HepG2 (cell line): Measurements from ENCODE around the gene LZTS2. TPM values are rescaled to one million over a fixed set of nuclear protein-coding genes. Genes with fewer than 3 reads are reported as not detected.

Experiments used
- DRAP1 ChIP-seq: IDR thresholded peaks from 2 replicates; pipeline ENCODE4 v1.6.1; 2016; ENCODE audit warnings: missing genetic modification reagents, missing compliant biosample characterization
- MED8 ChIP-seq: sonication (generic); formaldehyde crosslinking; IDR thresholded peaks from 2 replicates; pipeline ENCODE4 v1.8.1; 2023; ENCODE audit warnings: mild to moderate bottlenecking, missing genetic modification reagents; ENCODE audit not compliant: insufficient replicate concordance
- PAWR ChIP-seq: sonication (generic); formaldehyde crosslinking; IDR thresholded peaks from 2 replicates; pipeline ENCODE4 v1.4.0; 2020; ENCODE audit warnings: missing genetic modification reagents, mild to moderate bottlenecking, borderline replicate concordance
- TSC22D2 ChIP-seq: sonication (generic); formaldehyde crosslinking; IDR thresholded peaks from 2 replicates; pipeline ENCODE4 v1.5.1; 2020; ENCODE audit warnings: missing genetic modification reagents, mild to moderate bottlenecking, borderline replicate concordance
- ZHX2 ChIP-seq, 2 experiments: sonication (generic) in 1 of 2; formaldehyde crosslinking in 1 of 2; IDR thresholded peaks; 2 replicates each; pipeline versions ENCODE4 v1.6.1 to v1.9.0; 2014 to 2022; ENCODE audit warnings: antibody characterized with exemption in 1 of 2, borderline replicate concordance in 1 of 2, inconsistent platforms in 1 of 2, low read depth in 1 of 2, missing genetic modification reagents in 1 of 2
- ZNF101 ChIP-seq: sonication (generic); formaldehyde crosslinking; IDR thresholded peaks from 2 replicates; pipeline ENCODE4 v1.4.0; 2020; ENCODE audit warnings: mild to moderate bottlenecking, low read depth, missing genetic modification reagents, borderline replicate concordance
- ZNF207 ChIP-seq: fragments of 450-650 bp; IDR thresholded peaks from 2 replicates; pipeline ENCODE4 v1.6.1; 2016; ENCODE audit warnings: antibody characterized with exemption, borderline replicate concordance
- ZNF446 ChIP-seq: sonication (generic); formaldehyde crosslinking; IDR thresholded peaks from 2 replicates; pipeline ENCODE4 v1.5.0; 2020; ENCODE audit warnings: mild to moderate bottlenecking, missing genetic modification reagents
- ZNF646 ChIP-seq: sonication (generic); formaldehyde crosslinking; IDR thresholded peaks from 2 replicates; pipeline ENCODE4 v1.9.0; 2021; ENCODE audit warnings: mild to moderate bottlenecking, missing genetic modification reagents
- ZNF816 ChIP-seq: sonication (generic); formaldehyde crosslinking; IDR thresholded peaks from 2 replicates; pipeline ENCODE4 v1.8.0; 2022; ENCODE audit warnings: missing genetic modification reagents, mild to moderate bottlenecking, borderline replicate concordance
- polyA plus RNA-seq, 8 experiments: library from polyadenylated mRNA; depleted of rRNA in 3 of 8; stranded (reverse) in 7 of 8; unstranded in 1 of 8; fragments of >200 nt; fragmentation: Illumina TruSeq in 4 of 8; extraction: Trizol in 4 of 8; gene quantifications; 2 replicates each; pipeline versions ENCODE4 v1.2.1 to v1.2.3, GENCODE V29; 2011 to 2016; ENCODE audit warnings: low read depth in 4 of 8, missing spikeins in 1 of 8, mixed read lengths in 1 of 8; ENCODE audit not compliant: insufficient read depth in 1 of 8
- total RNA-seq, 5 experiments: library from RNA; depleted of rRNA; stranded (reverse); fragments of >200 nt; fragmentation: Illumina TruSeq; extraction: Trizol; gene quantifications; 2 replicates each; pipeline ENCODE4 v1.2.3, GENCODE V29; 2016; ENCODE audit warnings: low read depth in 1 of 5
- TF ChIP-seq, protein P1 (sequence below): sonication (generic); formaldehyde crosslinking; IDR thresholded peaks from 2 replicates; pipeline ENCODE4 v1.4.0; 2020; ENCODE audit warnings: mild to moderate bottlenecking, missing genetic modification reagents
- TF ChIP-seq, protein P2 (sequence below): sonication (generic); formaldehyde crosslinking; IDR thresholded peaks from 2 replicates; pipeline ENCODE4 v1.5.0; 2020; ENCODE audit warnings: mild to moderate bottlenecking, missing genetic modification reagents

LZTS2 gene
- total and polyA plus RNA-seq, 2 of the 13 experiments (the other 11 are each of a cell fraction or from before 2014, with no cell fraction given), result 43.6 to 65.6 TPM

- TF ChIP-seq ZNF646 (CRISPR knock-in tag) (peak; percentile 95), MED8 (peak; percentile 74), DRAP1 (CRISPR knock-in tag) (peak; percentile 81), ZNF446 (CRISPR knock-in tag) (no peak), ZNF816 (CRISPR knock-in tag) (no peak), ZHX2 (IDR thresholded peaks at IDR 0.05; ENCODE audit: low read depth) (0 out of 2 replicates have a peak, but pooled peaks have one; percentile 9), ZHX2 (CRISPR knock-in tag; IDR thresholded peaks at IDR 0.05; ENCODE audit: borderline replicate concordance) (no peak), ZNF101 (CRISPR knock-in tag) (no peak), ZNF207 (no peak), PAWR (CRISPR knock-in tag) (0 out of 2 replicates have a peak, but pooled peaks have one; percentile 3), TSC22D2 (CRISPR knock-in tag) (no peak)
- TF ChIP-seq, protein P1, sequence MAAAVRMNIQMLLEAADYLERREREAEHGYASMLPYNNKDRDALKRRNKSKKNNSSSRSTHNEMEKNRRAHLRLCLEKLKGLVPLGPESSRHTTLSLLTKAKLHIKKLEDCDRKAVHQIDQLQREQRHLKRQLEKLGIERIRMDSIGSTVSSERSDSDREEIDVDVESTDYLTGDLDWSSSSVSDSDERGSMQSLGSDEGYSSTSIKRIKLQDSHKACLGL, result no peak
- TF ChIP-seq, protein P2, sequence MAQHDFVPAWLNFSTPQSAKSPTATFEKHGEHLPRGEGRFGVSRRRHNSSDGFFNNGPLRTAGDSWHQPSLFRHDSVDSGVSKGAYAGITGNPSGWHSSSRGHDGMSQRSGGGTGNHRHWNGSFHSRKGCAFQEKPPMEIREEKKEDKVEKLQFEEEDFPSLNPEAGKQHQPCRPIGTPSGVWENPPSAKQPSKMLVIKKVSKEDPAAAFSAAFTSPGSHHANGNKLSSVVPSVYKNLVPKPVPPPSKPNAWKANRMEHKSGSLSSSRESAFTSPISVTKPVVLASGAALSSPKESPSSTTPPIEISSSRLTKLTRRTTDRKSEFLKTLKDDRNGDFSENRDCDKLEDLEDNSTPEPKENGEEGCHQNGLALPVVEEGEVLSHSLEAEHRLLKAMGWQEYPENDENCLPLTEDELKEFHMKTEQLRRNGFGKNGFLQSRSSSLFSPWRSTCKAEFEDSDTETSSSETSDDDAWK (CRISPR knock-in tag), result no peak
Observed at GRCh38 chr10:100970076-100970913, 29.3 kb upstream of the LZTS2 start (continued).
